HEK293 (cell line): ENCODE results near the gene CLCA1.

ENCODE experiments used
- CTCF ChIA-PET: fragments of 350-600 bp; formaldehyde crosslinking; extraction: SDS; loops from one replicate; lab custom pipeline; 2021; ENCODE audit warnings: antibody characterized with exemption; lab: Yijun Ruan, JAX
- POLR2A ChIA-PET: fragments of 300-600 bp; formaldehyde crosslinking; extraction: SDS; loops from one replicate; lab custom pipeline; 2020; ENCODE audit warnings: antibody characterized with exemption, inconsistent platforms; lab: Yijun Ruan, JAX
- H3K27ac ChIP-seq: fragments of 200-500 bp; sonication (Bioruptor generic); 2 replicates; pipeline ENCODE4 v1.5.1; 2014; ENCODE audit warnings: low read depth, low read length, control low read depth, inconsistent platforms; ENCODE audit errors: extremely low read depth
- H3K36me3 ChIP-seq, 2 experiments: fragments of 200-500 bp in 1 of 2; sonication (Bioruptor generic) in 1 of 2; 1 replicate in 1 of 2; 2 replicates in 1 of 2; pipeline ENCODE4 v1.5.1; 2014 to 2017; ENCODE audit warnings: inconsistent platforms in 2 of 2, low read length in 2 of 2; ENCODE audit not compliant: control insufficient read depth in 2 of 2, insufficient read depth in 1 of 2
- H3K4me1 ChIP-seq: fragments of 200-500 bp; sonication (Bioruptor generic); 2 replicates; pipeline ENCODE4 v1.5.1; 2014; ENCODE audit warnings: mild to moderate bottlenecking, low read length, inconsistent platforms; ENCODE audit not compliant: control insufficient read depth, insufficient read depth
- H3K4me3 ChIP-seq: 2 replicates; pipeline ENCODE4 v1.5.1; 2011; ENCODE audit warnings: low read depth, mild to moderate bottlenecking, control low read depth, low read length, moderate library complexity
- H3K9me3 ChIP-seq: fragments of 200-500 bp; sonication (Bioruptor generic); 2 replicates; pipeline ENCODE4 v1.5.1; 2014; ENCODE audit warnings: low read depth, low read length, inconsistent platforms; ENCODE audit not compliant: control insufficient read depth, insufficient read depth
- GFI1B ChIP-seq: fragments of 450-650 bp; formaldehyde crosslinking; IDR thresholded peaks from 2 replicates; pipeline ENCODE4 v1.5.1; 2016; ENCODE audit warnings: missing biosample characterization, missing genetic modification characterization
- GLI2 ChIP-seq: fragments of 450-650 bp; formaldehyde crosslinking; IDR thresholded peaks from 2 replicates; pipeline ENCODE4; 2017; ENCODE audit warnings: missing biosample characterization, missing genetic modification characterization, low read depth, borderline replicate concordance
- GLIS2 ChIP-seq: fragments of 450-650 bp; formaldehyde crosslinking; IDR thresholded peaks from 2 replicates; pipeline ENCODE4 v1.5.1; 2016; ENCODE audit warnings: missing biosample characterization, missing genetic modification characterization
- HOXD13 ChIP-seq: sonication (generic); formaldehyde crosslinking; IDR thresholded peaks from 2 replicates; pipeline ENCODE4 v1.8.0; 2022; ENCODE audit warnings: missing genetic modification reagents, borderline replicate concordance
- PATZ1 ChIP-seq: fragments of 450-650 bp; formaldehyde crosslinking; IDR thresholded peaks from 2 replicates; pipeline ENCODE4 v1.5.1; 2016; ENCODE audit warnings: missing biosample characterization, missing genetic modification characterization
- PRDM6 ChIP-seq: fragments of 450-650 bp; formaldehyde crosslinking; IDR thresholded peaks from 2 replicates; pipeline ENCODE4 v1.5.1; 2017; ENCODE audit warnings: missing biosample characterization, missing genetic modification characterization
- YY2 ChIP-seq: fragments of 450-650 bp; formaldehyde crosslinking; IDR thresholded peaks from 2 replicates; pipeline ENCODE4 v1.5.1; 2016; ENCODE audit warnings: missing biosample characterization, missing genetic modification characterization
- ZBTB20 ChIP-seq: fragments of 450-650 bp; formaldehyde crosslinking; IDR thresholded peaks from 2 replicates; pipeline ENCODE4 v1.5.1; 2016; ENCODE audit warnings: missing biosample characterization, missing genetic modification characterization
- ZNF16 ChIP-seq: fragments of 450-650 bp; formaldehyde crosslinking; IDR thresholded peaks from 2 replicates; pipeline ENCODE4 v1.5.1; 2016; ENCODE audit warnings: low read depth, missing biosample characterization, missing genetic modification characterization
- ZNF169 ChIP-seq: fragments of 450-650 bp; formaldehyde crosslinking; IDR thresholded peaks from 2 replicates; pipeline ENCODE4 v1.5.1; 2016; ENCODE audit warnings: missing biosample characterization, missing genetic modification characterization
- ZNF174 ChIP-seq: fragments of 450-650 bp; formaldehyde crosslinking; IDR thresholded peaks from 2 replicates; pipeline ENCODE4 v1.5.0; 2017; ENCODE audit warnings: missing biosample characterization, mild to moderate bottlenecking, missing genetic modification characterization
- ZNF202 ChIP-seq: fragments of 450-650 bp; formaldehyde crosslinking; IDR thresholded peaks from 2 replicates; pipeline ENCODE4 v1.5.1; 2016; ENCODE audit warnings: missing biosample characterization, missing genetic modification characterization, borderline replicate concordance
- ZNF274 ChIP-seq, 2 experiments: fragments of 200-500 bp in 1 of 2; fragments of 450-650 bp in 1 of 2; sonication (Bioruptor generic) in 1 of 2; formaldehyde crosslinking in 1 of 2; IDR thresholded peaks; 2 replicates each; pipeline versions ENCODE4 v1.5.1 to v1.6.1; 2014 to 2016; ENCODE audit warnings: borderline replicate concordance in 1 of 2, inconsistent platforms in 1 of 2, low read length in 1 of 2, missing biosample characterization in 1 of 2, missing genetic modification characterization in 1 of 2
- ZNF311 ChIP-seq: fragments of 450-650 bp; formaldehyde crosslinking; IDR thresholded peaks from 2 replicates; pipeline ENCODE4 v1.5.1; 2017; ENCODE audit warnings: missing biosample characterization, missing genetic modification characterization, borderline replicate concordance
- ZNF37A ChIP-seq: fragments of 450-650 bp; IDR thresholded peaks from 2 replicates; pipeline ENCODE4 v1.5.1; 2018; ENCODE audit warnings: missing biosample characterization, missing genetic modification characterization
- ZNF404 ChIP-seq: fragments of 450-650 bp; formaldehyde crosslinking; IDR thresholded peaks from 2 replicates; pipeline ENCODE4 v1.5.1; 2017; ENCODE audit warnings: missing biosample characterization, missing genetic modification characterization
- ZNF521 ChIP-seq: fragments of 450-650 bp; formaldehyde crosslinking; IDR thresholded peaks from 2 replicates; pipeline ENCODE4 v1.5.1; 2017; ENCODE audit warnings: missing biosample characterization, mild to moderate bottlenecking, missing genetic modification characterization
- ZNF558 ChIP-seq: fragments of 450-650 bp; formaldehyde crosslinking; IDR thresholded peaks from 2 replicates; pipeline ENCODE4 v1.5.1; 2016; ENCODE audit warnings: missing biosample characterization, missing genetic modification characterization
- ZNF639 ChIP-seq: fragments of 450-650 bp; formaldehyde crosslinking; IDR thresholded peaks from 2 replicates; pipeline ENCODE4 v1.5.1; 2016; ENCODE audit warnings: missing biosample characterization, missing genetic modification characterization
- ZNF654 ChIP-seq: fragments of 450-650 bp; formaldehyde crosslinking; IDR thresholded peaks from 2 replicates; pipeline ENCODE4 v1.5.1; 2016; ENCODE audit warnings: low read depth, missing biosample characterization, missing genetic modification characterization
- TF ChIP-seq, protein P1 (sequence below): fragments of 450-650 bp; formaldehyde crosslinking; IDR thresholded peaks from 2 replicates; pipeline ENCODE4 v1.5.1; 2016; ENCODE audit warnings: missing biosample characterization, missing genetic modification characterization

The CLCA1 gene

GRCh38 chr1:86421601-86422280, 47.0 kb upstream of the CLCA1 start (continued):
- no peak for TF ChIP-seq ZNF169 (tag by site-specific recombination)

GRCh38 chr1:86423473-86423872, 45.3 kb upstream of the CLCA1 start:
- Histone ChIP-seq H3K9me3 (no peaks in the 10 kb centered on the region), H3K4me3 (no peak overlapping the region), H3K27ac (no peak overlapping the region), H3K36me3 (no peaks in the 10 kb centered on the region), H3K4me1 (no peaks in the 10 kb centered on the region)
- TF ChIP-seq ZNF174 (tag by site-specific recombination) (no peak), ZNF654 (no peak), ZNF16 (tag by site-specific recombination) (no peak), ZNF404 (tag by site-specific recombination) (no peak), PATZ1 (tag by site-specific recombination) (no peak), GLI2 (tag by site-specific recombination) (no peak), ZNF311 (no peak), HOXD13 (CRISPR knock-in tag) (no peak), ZNF274 (IDR thresholded peaks at IDR 0.05; ENCODE audit: low read length) (no peak), ZNF274 (tag by site-specific recombination; IDR thresholded peaks at IDR 0.05; ENCODE audit: borderline replicate concordance) (no peak), PRDM6 (no peak), ZNF558 (tag by site-specific recombination) (no peak)
- TF ChIP-seq, protein P1, sequence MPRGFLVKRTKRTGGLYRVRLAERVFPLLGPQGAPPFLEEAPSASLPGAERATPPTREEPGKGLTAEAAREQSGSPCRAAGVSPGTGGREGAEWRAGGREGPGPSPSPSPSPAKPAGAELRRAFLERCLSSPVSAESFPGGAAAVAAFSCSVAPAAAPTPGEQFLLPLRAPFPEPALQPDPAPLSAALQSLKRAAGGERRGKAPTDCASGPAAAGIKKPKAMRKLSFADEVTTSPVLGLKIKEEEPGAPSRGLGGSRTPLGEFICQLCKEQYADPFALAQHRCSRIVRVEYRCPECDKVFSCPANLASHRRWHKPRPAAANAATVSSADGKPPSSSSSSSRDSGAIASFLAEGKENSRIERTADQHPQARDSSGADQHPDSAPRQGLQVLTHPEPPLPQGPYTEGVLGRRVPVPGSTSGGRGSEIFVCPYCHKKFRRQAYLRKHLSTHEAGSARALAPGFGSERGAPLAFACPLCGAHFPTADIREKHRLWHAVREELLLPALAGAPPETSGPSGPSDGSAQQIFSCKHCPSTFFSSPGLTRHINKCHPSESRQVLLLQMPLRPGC, result no peak
- ChIA-PET POLR2A (no interaction called here), CTCF (no interaction called here)

DNA sequence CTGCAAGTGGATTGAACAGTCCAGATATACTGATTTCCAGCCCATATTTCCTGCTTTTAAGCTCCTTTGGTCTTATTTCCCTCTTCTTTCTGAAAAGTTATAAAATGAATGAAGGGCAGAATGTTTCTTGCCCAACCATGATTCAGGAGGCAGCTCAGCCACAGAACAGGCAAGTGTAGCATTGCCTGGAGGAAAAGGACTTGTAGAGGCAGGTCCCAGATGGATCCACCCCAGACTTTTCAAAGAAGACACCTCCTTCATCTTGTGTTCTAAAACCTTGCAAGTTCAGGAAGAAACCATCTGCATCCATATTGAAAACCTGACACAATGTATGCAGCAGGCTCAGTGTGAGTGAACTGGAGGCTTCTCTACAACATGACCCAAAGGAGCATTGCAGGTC, 44.9 kb upstream of the CLCA1 start, which contains the start of gene CLCA2:
TSS of gene CLCA2 (plus strand) at position 299 of the 400 bp plus-strand sequence. CDS start at position 376, 77 bp downstream.
- CTCF ChIA-PET, result interaction anchor here (1.5 kb wide), 1 partner anchor 76 kb away, joined by 3 read pairs; no protein-coding TSS in a partner anchor
- Histone ChIP-seq H3K27ac (no peak within 1 kb of the TSS), H3K9me3 (no peaks in the 10 kb centered on the region), H3K36me3 (no peaks in the 10 kb centered on the region), H3K4me3 (no peak within 1 kb of the TSS), H3K4me1 (no peaks in the 10 kb centered on the region)
- POLR2A ChIA-PET, result no interaction called here
- no peak for TF ChIP-seq ZNF521 (tag by site-specific recombination)
- no peak for TF ChIP-seq GLIS2 (tag by site-specific recombination)
- TF ChIP-seq ZNF639 (tag by site-specific recombination), result no peak
- TF ChIP-seq YY2, result no peak
- no peak for TF ChIP-seq ZNF37A
- TF ChIP-seq ZBTB20, result no peak
- no peak for TF ChIP-seq GFI1B (tag by site-specific recombination)
- no peak for TF ChIP-seq ZNF202 (tag by site-specific recombination)
